ENCODE measurements around the gene TNS3. TPM values are rescaled to one million over a fixed set of nuclear protein-coding genes. Genes with fewer than 3 reads are reported as not detected.
A peak's percentile ranks its signal among the peaks of the same experiment; 100 is the strongest.

TNS3 gene
- total RNA-seq, 1 experiment from 2014 or later: 9.5 TPM

GRCh38 chr7:47535704-47536628 is 45.9 kb downstream of the TNS3 start:
- H3K9me3 ChIP-seq (ENCODE audit: control insufficient read depth, low read depth, low read length): no peaks in the 10 kb centered on the region
- H3K4me1 ChIP-seq (ENCODE audit: insufficient read depth, low read length): no peaks in the 10 kb centered on the region; the same call in 1 of the 2 replicates
- H3K14ac ChIP-seq (ENCODE audit: insufficient read depth, low read length): no peak overlapping the region
- H4K91ac ChIP-seq (ENCODE audit: insufficient read length, low read depth, low read length): no peak overlapping the region
- no peak overlapping the region for H3K18ac ChIP-seq (ENCODE audit: insufficient read length, low read depth, low read length)
- Mint-ChIP-seq H3K27ac (peak overlapping the region in 1 of 3 experiments; percentile 59; a peak in 2 of 7 replicates), H3K36me3 (ENCODE audit: insufficient read depth in 1 of 3, low read depth in 3 of 3) (peaks cover 0 to 5% (median 5%) of the 10 kb centered on the region in 3 experiments; a peak in 4 of 7 replicates), H3K4me3 (peak overlapping the region; percentile 71 to 89), H3K9me3 (peaks cover 4 to 6% of the 10 kb centered on the region in 2 experiments; a peak in 3 of 5 replicates), H3K4me1 (peaks cover 26 to 52% of the 10 kb centered on the region in 2 experiments), H3K27me3 (ENCODE audit: low read depth) (peaks cover 74% of the 10 kb centered on the region)
- H2BK12ac ChIP-seq (ENCODE audit: insufficient read length, low read depth, low read length): no peak overlapping the region
- peaks cover 11% of the 10 kb centered on the region for H3K23me2 ChIP-seq (ENCODE audit: insufficient read length, low read depth, low read length, poor library complexity, severe bottlenecking)
- no peak overlapping the region for H2BK120ac ChIP-seq (ENCODE audit: low read depth, low read length, poor library complexity, severe bottlenecking)
- H4K20me1 ChIP-seq (ENCODE audit: control insufficient read depth, insufficient read depth, insufficient read length): peaks cover 3% of the 10 kb centered on the region
- no peaks in the 10 kb centered on the region for H3K79me2 ChIP-seq (ENCODE audit: insufficient read depth, low read length)
- no peak overlapping the region for H3K27ac ChIP-seq (ENCODE audit: insufficient read length, low read depth, low read length)
- H2AFZ ChIP-seq (ENCODE audit: low read length): no peak overlapping the region
- TF ChIP-seq CTCF (conservative IDR thresholded peaks at IDR 0.05): no peak
- H2BK15ac ChIP-seq (ENCODE audit: low read depth, low read length): no peak overlapping the region
- H2BK5ac ChIP-seq (ENCODE audit: insufficient read length, low read length): no peak overlapping the region
- H3K56ac ChIP-seq (ENCODE audit: insufficient read length, low read depth, low read length): no peak overlapping the region
- peaks cover 3% of the 10 kb centered on the region; the same call in 1 of the 2 replicates for H3K27me3 ChIP-seq (ENCODE audit: insufficient read depth, low read length)
- no peak overlapping the region for H4K8ac ChIP-seq (replicated peaks; ENCODE audit: insufficient read length, low read depth, low read length)
- no peak overlapping the region for H3K4ac ChIP-seq (ENCODE audit: low read depth, low read length)
- no peaks in the 10 kb centered on the region for H3K79me1 ChIP-seq (ENCODE audit: insufficient read depth, low read depth, low read length, poor library complexity, severe bottlenecking)
- no peak overlapping the region for H3T11ph ChIP-seq (ENCODE audit: low read length)
- H3K9ac ChIP-seq (ENCODE audit: extremely low read depth, insufficient read length, low read length): no peak overlapping the region
- no peak overlapping the region for H3K23ac ChIP-seq (ENCODE audit: insufficient read length, low read depth, low read length)
- no CpG with 5 or more reads among the region's 23 CpGs for WGBS (ENCODE audit: extremely low coverage, insufficient read length, low lambda C conversion rate)
- no peak overlapping the region for H2BK20ac ChIP-seq (ENCODE audit: low read depth, low read length, poor library complexity, severe bottlenecking)
- peak overlapping the region; percentile 88 for H3K4me2 ChIP-seq (ENCODE audit: insufficient read depth, insufficient read length, low read length)
- no peak for DNase-seq
- no peak overlapping the region for H2AK5ac ChIP-seq (ENCODE audit: insufficient read length, low read length)
- H4K5ac ChIP-seq (ENCODE audit: insufficient read length, low read depth, low read length): no peak overlapping the region
